ENCODE results near the gene HDGFL1.

Gene HDGFL1

DNA sequence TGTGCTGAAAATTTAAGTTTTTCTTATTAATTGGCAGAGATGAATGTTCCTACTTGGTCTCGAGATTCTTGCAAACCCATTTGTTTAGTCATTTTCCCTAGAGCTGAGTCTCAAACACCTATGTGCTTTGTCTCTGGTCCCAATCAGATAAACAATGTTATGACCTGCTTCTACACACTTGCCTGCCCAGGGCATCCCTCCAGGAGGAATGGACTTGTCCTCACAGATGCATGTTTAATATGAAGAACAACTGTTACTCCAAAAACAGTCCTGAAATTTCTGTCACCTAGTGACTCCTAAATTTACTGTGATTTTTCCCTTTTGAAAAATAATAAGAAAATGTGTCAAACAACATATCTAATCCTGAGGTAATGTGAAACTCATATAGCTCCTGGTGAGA, 43.7 kb downstream of the HDGFL1 start:
- H3K4me3 ChIP-seq (ENCODE audit: low read depth in 1 of 2, low read length in 2 of 2): no peak overlapping the region
- H3K9me3 ChIP-seq (ENCODE audit: control insufficient read depth in 1 of 2, low read length in 2 of 2): no peaks in the 10 kb centered on the region
- H3K9ac ChIP-seq (ENCODE audit: low read depth in 1 of 2, low read length in 2 of 2): no peak overlapping the region
- H3K36me3 ChIP-seq (ENCODE audit: control insufficient read depth in 1 of 2, insufficient read depth in 2 of 2, low read length in 2 of 2): no peaks in the 10 kb centered on the region
- H3K27ac ChIP-seq (ENCODE audit: low read depth, low read length): no peak overlapping the region
- no peaks in the 10 kb centered on the region for H3K4me1 ChIP-seq (ENCODE audit: control insufficient read depth in 1 of 2, insufficient read depth in 2 of 2, low read length in 2 of 2)
- no peaks in the 10 kb centered on the region for H3K27me3 ChIP-seq (ENCODE audit: control insufficient read depth in 1 of 2, insufficient read depth in 2 of 2, low read length in 2 of 2)

- H3K27ac ChIP-seq (ENCODE audit: low read depth, low read length): no peak overlapping the region
- H3K27me3 ChIP-seq (ENCODE audit: control insufficient read depth in 1 of 2, insufficient read depth in 2 of 2, low read length in 2 of 2): no peaks in the 10 kb centered on the region
- H3K4me1 ChIP-seq (ENCODE audit: control insufficient read depth in 1 of 2, insufficient read depth in 2 of 2, low read length in 2 of 2): no peaks in the 10 kb centered on the region
- no peak overlapping the region for H3K9ac ChIP-seq (ENCODE audit: low read depth in 1 of 2, low read length in 2 of 2)
- no peaks in the 10 kb centered on the region for H3K36me3 ChIP-seq (ENCODE audit: control insufficient read depth in 1 of 2, insufficient read depth in 2 of 2, low read length in 2 of 2)
- H3K9me3 ChIP-seq (ENCODE audit: control insufficient read depth in 1 of 2, low read length in 2 of 2): no peaks in the 10 kb centered on the region
- no peak overlapping the region for H3K4me3 ChIP-seq (ENCODE audit: low read depth in 1 of 2, low read length in 2 of 2)
These were observed 44.3 kb downstream of the HDGFL1 start for GRCh38 chr6:22613695-22614094.

GRCh38 chr6:22614547-22614946, 45.2 kb downstream of the HDGFL1 start:
- no peak overlapping the region for H3K27ac ChIP-seq (ENCODE audit: low read depth, low read length)
- H3K36me3 ChIP-seq (ENCODE audit: control insufficient read depth in 1 of 2, insufficient read depth in 2 of 2, low read length in 2 of 2): no peaks in the 10 kb centered on the region
- H3K27me3 ChIP-seq (ENCODE audit: control insufficient read depth in 1 of 2, insufficient read depth in 2 of 2, low read length in 2 of 2): no peaks in the 10 kb centered on the region
- H3K4me1 ChIP-seq (ENCODE audit: control insufficient read depth in 1 of 2, insufficient read depth in 2 of 2, low read length in 2 of 2): no peaks in the 10 kb centered on the region
- no peak overlapping the region for H3K4me3 ChIP-seq (ENCODE audit: low read depth in 1 of 2, low read length in 2 of 2)
- H3K9ac ChIP-seq (ENCODE audit: low read depth in 1 of 2, low read length in 2 of 2): no peak overlapping the region
- H3K9me3 ChIP-seq (ENCODE audit: control insufficient read depth in 1 of 2, low read length in 2 of 2): no peaks in the 10 kb centered on the region

GRCh38 chr6:22621028-22621427, 51.7 kb downstream of the HDGFL1 start:
- Histone ChIP-seq H3K9ac (ENCODE audit: low read depth in 1 of 2, low read length in 2 of 2) (no peak overlapping the region), H3K4me3 (ENCODE audit: low read depth in 1 of 2, low read length in 2 of 2) (no peak overlapping the region), H3K4me1 (ENCODE audit: control insufficient read depth in 1 of 2, insufficient read depth in 2 of 2, low read length in 2 of 2) (no peaks in the 10 kb centered on the region), H3K27me3 (ENCODE audit: control insufficient read depth in 1 of 2, insufficient read depth in 2 of 2, low read length in 2 of 2) (no peaks in the 10 kb centered on the region), H3K9me3 (ENCODE audit: control insufficient read depth in 1 of 2, low read length in 2 of 2) (no peaks in the 10 kb centered on the region), H3K27ac (ENCODE audit: low read depth, low read length) (no peak overlapping the region), H3K36me3 (ENCODE audit: control insufficient read depth in 1 of 2, insufficient read depth in 2 of 2, low read length in 2 of 2) (no peaks in the 10 kb centered on the region)
